Duodenal mucosa (tissue), 2 donors: ENCODE data around the gene TBX10.
"Not testable (repeated sequence)": the region's sequence is repeated elsewhere in the genome, so short reads cannot be mapped to it uniquely, and the experiment has no call there.

ENCODE experiments used
- H3K27ac ChIP-seq: one replicate; pipeline ENCODE4 v1.7.0; 2013; ENCODE audit warnings: low read depth, low read length
- H3K27me3 ChIP-seq, 2 donors: one replicate each; pipeline ENCODE4 v1.7.0; 2013; ENCODE audit warnings: low read length in 2 of 2, control low read depth in 1 of 2; ENCODE audit not compliant: insufficient read depth in 2 of 2, control insufficient read depth in 1 of 2
- H3K36me3 ChIP-seq, 2 donors: one replicate each; pipeline ENCODE4 v1.7.0; 2013; ENCODE audit warnings: low read length in 2 of 2, control low read depth in 1 of 2; ENCODE audit not compliant: insufficient read depth in 2 of 2, control insufficient read depth in 1 of 2
- H3K4me1 ChIP-seq, 2 donors: one replicate each; pipeline ENCODE4 v1.7.0; 2013; ENCODE audit warnings: low read length in 2 of 2, control low read depth in 1 of 2; ENCODE audit not compliant: insufficient read depth in 2 of 2, control insufficient read depth in 1 of 2
- H3K4me3 ChIP-seq, 2 donors: one replicate each; pipeline ENCODE4 v1.7.0; 2013; ENCODE audit warnings: low read length in 2 of 2, low read depth in 1 of 2
- H3K9ac ChIP-seq, 2 donors: one replicate each; pipeline ENCODE4 v1.7.0; 2013; ENCODE audit warnings: low read length in 2 of 2, low read depth in 1 of 2
- H3K9me3 ChIP-seq, 2 donors: one replicate each; pipeline ENCODE4 v1.7.0; 2013; ENCODE audit warnings: low read length in 2 of 2, control low read depth in 1 of 2; ENCODE audit not compliant: control insufficient read depth in 1 of 2

Gene TBX10

GRCh38 chr11:67639438-67639859, at the start of gene TBX10:
TBX10 (minus strand) TSS chr11:67639763; CDS start chr11:67639472, 291 bp downstream.
- H3K27ac ChIP-seq: no peak within 1 kb of the TSS
- H3K4me1 ChIP-seq: peaks cover 10 to 11% of the 10 kb centered on the region in 2 donors
- H3K9me3 ChIP-seq: no peaks in the 10 kb centered on the region
- H3K36me3 ChIP-seq: no peaks in the 10 kb centered on the region
- no peak within 1 kb of the TSS for H3K4me3 ChIP-seq
- no peaks in the 10 kb centered on the region for H3K27me3 ChIP-seq
- H3K9ac ChIP-seq: no peak within 1 kb of the TSS

- Histone ChIP-seq H3K27me3 (no peaks in the 10 kb centered on the region), H3K9me3 (no peaks in the 10 kb centered on the region), H3K4me3 (no peak overlapping the region)
Measured at GRCh38 chr11:67689178-67689577, 49.6 kb upstream of the TBX10 start.

GRCh38 chr11:67687986-67688385, 48.4 kb upstream of the TBX10 start:
- Histone ChIP-seq H3K4me1 (no peaks in the 10 kb centered on the region), H3K9me3 (no peaks in the 10 kb centered on the region), H3K9ac (no peak overlapping the region), H3K4me3 (no peak overlapping the region), H3K27me3 (no peaks in the 10 kb centered on the region), H3K36me3 (no peaks in the 10 kb centered on the region), H3K27ac (no peak overlapping the region)

More at GRCh38 chr11:67689178-67689577, 49.6 kb upstream of the TBX10 start:
- H3K27ac ChIP-seq: no peak overlapping the region
- no peaks in the 10 kb centered on the region for H3K36me3 ChIP-seq
- H3K9ac ChIP-seq: no peak overlapping the region
- H3K4me1 ChIP-seq: no peaks in the 10 kb centered on the region

GRCh38 chr11:67685641-67686332, 46.2 kb upstream of the TBX10 start:
- not testable (repeated sequence) for H3K4me3 ChIP-seq, H3K27me3 ChIP-seq, H3K27ac ChIP-seq, H3K4me1 ChIP-seq, H3K36me3 ChIP-seq, H3K9ac ChIP-seq, H3K9me3 ChIP-seq

GRCh38 chr11:67682126-67683034, 42.8 kb upstream of the TBX10 start:
- H3K9me3 ChIP-seq, H3K9ac ChIP-seq, H3K4me1 ChIP-seq, H3K36me3 ChIP-seq, H3K27me3 ChIP-seq, H3K4me3 ChIP-seq, H3K27ac ChIP-seq: not testable (repeated sequence)

- Histone ChIP-seq H3K4me1 (peaks cover 0 to 4% of the 10 kb centered on the region in 2 donors), H3K27me3 (no peaks in the 10 kb centered on the region), H3K9ac (no peak overlapping the region), H3K36me3 (no peaks in the 10 kb centered on the region), H3K9me3 (no peaks in the 10 kb centered on the region), H3K27ac (no peak overlapping the region), H3K4me3 (no peak overlapping the region)
Measured at GRCh38 chr11:67680696-67681470, 41.3 kb upstream of the TBX10 start.

- no peak overlapping the region for H3K9ac ChIP-seq
- no peak overlapping the region for H3K27ac ChIP-seq
- no peak overlapping the region for H3K4me3 ChIP-seq
- H3K27me3 ChIP-seq: no peaks in the 10 kb centered on the region
- no peaks in the 10 kb centered on the region for H3K36me3 ChIP-seq
- H3K9me3 ChIP-seq: no peaks in the 10 kb centered on the region
- peaks cover 8 to 14% of the 10 kb centered on the region in 2 donors for H3K4me1 ChIP-seq
Measured at GRCh38 chr11:67675058-67675747, 35.6 kb upstream of the TBX10 start.

- Histone ChIP-seq H3K36me3 (no peaks in the 10 kb centered on the region), H3K4me3 (no peak within 1 kb of the TSS), H3K27ac (no peak within 1 kb of the TSS), H3K9me3 (no peaks in the 10 kb centered on the region), H3K27me3 (no peaks in the 10 kb centered on the region), H3K9ac (no peak within 1 kb of the TSS), H3K4me1 (peaks cover 8 to 14% of the 10 kb centered on the region in 2 donors)
Measured at GRCh38 chr11:67674442-67674871, 34.9 kb upstream of the TBX10 start, which contains the start of gene ALDH3B2. ALDH3B2 (minus strand) TSS chr11:67674623; CDS start chr11:67666935, 7,688 bp downstream.

GRCh38 chr11:67673902-67674301, 34.3 kb upstream of the TBX10 start:
- H3K4me1 ChIP-seq: peaks cover 8 to 14% of the 10 kb centered on the region in 2 donors
- H3K9ac ChIP-seq: no peak overlapping the region
- H3K4me3 ChIP-seq: no peak overlapping the region
- H3K27me3 ChIP-seq: no peaks in the 10 kb centered on the region
- H3K27ac ChIP-seq: no peak overlapping the region
- H3K36me3 ChIP-seq: no peaks in the 10 kb centered on the region
- no peaks in the 10 kb centered on the region for H3K9me3 ChIP-seq
